Activated B cell treated with CpG ODN at 0.5 μM for 24 hours (primary cell): Measurements from ENCODE around the gene ATP8B3. TPM values are rescaled to one million over a fixed set of nuclear protein-coding genes. Genes with fewer than 3 reads are reported as not detected.

ENCODE experiments used
- ATAC-seq: fragments of 200-7000 bp; cut with Tn5 transposase; one replicate; pipeline ENCODE4 v1.10.0; 2021; ENCODE audit warnings: low read depth, mild to moderate bottlenecking, moderate library complexity
- CTCF ChIA-PET: fragments of 350-600 bp; sonication (Branson Sonifier 250); formaldehyde crosslinking; loops from one replicate; lab custom pipeline; 2021; ENCODE audit warnings: antibody characterized with exemption; lab: Charles Lee
- POLR2A ChIA-PET: fragments of 350-600 bp; sonication (Branson Sonifier 250); formaldehyde crosslinking; loops from one replicate; lab custom pipeline; 2021; ENCODE audit warnings: antibody characterized with exemption; lab: Charles Lee
- DNase-seq: peaks from one replicate; pipeline ENCODE4 v3.0.0; 2022
- H3K27ac Mint-ChIP-seq: one replicate; pipeline ENCODE4 v1.8.0; 2020; ENCODE audit warnings: mixed read lengths
- H3K27me3 Mint-ChIP-seq: one replicate; pipeline ENCODE4 v1.8.0; 2021; ENCODE audit warnings: mixed read lengths
- H3K36me3 Mint-ChIP-seq: one replicate; pipeline ENCODE4 v1.8.0; 2021; ENCODE audit warnings: low read depth, mixed read lengths
- H3K4me1 Mint-ChIP-seq: one replicate; pipeline ENCODE4 v1.8.0; 2021; ENCODE audit warnings: mixed read lengths
- H3K4me3 Mint-ChIP-seq: one replicate; pipeline ENCODE4 v1.8.0; 2020; ENCODE audit warnings: mild to moderate bottlenecking, mixed read lengths
- H3K9me3 Mint-ChIP-seq: one replicate; pipeline ENCODE4 v1.8.0; 2020; ENCODE audit warnings: mixed read lengths
- intact Hi-C: fragments of 100-400 bp; cut with micrococcal nuclease; formaldehyde crosslinking; loops from one replicate; pipeline ENCODE4 v1.15.1; 2024
- total RNA-seq: library from RNA; stranded (reverse); gene quantifications from 2 replicates; pipeline ENCODE4 v1.2.3, GENCODE V29; 2022
- TF ChIP-seq, protein P1 (sequence below): fragments of 200-600 bp; IDR thresholded peaks from one replicate; pipeline ENCODE4 v1.8.0; 2022; ENCODE audit warnings: antibody characterized with exemption, mild to moderate bottlenecking

Gene ATP8B3
- total RNA-seq, 1 donor from 2014 or later, result 3.9 TPM

DNA sequence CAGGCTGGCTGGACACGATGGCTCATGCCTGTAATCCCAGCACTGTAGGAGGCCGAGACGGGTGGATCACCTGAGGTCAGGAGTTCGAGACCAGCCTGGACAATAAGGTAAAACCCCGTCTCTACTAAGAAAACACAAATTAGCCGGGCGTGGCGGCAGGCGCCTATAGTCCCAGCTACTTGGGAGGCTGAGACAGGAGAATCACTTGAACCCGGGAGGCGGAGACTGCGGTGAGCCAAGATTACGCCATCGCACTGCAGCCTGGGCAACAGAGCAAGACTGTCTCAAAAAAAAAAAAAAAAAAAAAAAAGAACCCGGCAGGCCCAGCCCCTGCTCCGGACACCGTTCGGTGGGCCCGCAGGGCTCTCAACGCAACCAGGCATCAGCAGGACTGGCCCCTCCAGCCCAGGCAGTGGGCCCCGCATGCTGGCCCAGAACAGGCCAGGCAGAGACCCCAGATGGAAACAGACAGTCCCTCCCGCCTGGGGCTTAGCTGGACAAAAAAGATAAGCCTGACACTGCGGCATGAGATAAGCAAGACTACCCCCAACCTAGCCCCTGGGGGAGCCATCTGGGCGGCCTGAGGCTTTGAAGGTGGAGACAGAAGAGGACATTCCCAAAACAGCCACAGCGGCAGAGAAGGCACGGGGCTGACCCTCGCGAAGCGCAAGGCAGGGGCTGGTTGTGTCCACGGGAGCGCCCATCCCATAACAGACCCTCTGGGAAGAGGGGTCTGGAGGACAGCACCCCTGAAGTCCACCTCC lies 24.6 kb upstream of the ATP8B3 start:
- H3K27me3 Mint-ChIP-seq, result no peaks in the 10 kb centered on the region
- H3K27ac Mint-ChIP-seq, result no peak overlapping the region

DNA sequence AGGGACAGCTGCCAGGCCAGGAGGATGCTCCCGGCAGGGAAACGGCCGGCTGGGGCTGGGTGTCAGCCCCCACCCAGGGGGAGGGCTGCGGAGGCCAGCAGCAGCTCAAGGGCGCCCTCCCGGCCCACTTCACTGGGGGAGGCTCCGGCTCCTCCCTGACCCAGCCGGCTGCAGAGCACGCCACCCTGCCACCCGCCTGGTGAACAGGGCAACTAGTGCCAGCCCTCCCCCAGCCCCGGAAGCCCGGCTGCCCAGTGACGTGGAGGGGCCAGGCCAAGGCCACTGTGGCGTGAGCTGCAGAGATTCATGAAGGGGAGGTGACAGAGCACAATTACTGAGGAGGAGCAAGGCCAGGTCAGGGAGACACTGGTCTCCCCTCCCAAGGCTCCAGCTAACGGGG lies 21.5 kb upstream of the ATP8B3 start:
- TF ChIP-seq, protein P1, sequence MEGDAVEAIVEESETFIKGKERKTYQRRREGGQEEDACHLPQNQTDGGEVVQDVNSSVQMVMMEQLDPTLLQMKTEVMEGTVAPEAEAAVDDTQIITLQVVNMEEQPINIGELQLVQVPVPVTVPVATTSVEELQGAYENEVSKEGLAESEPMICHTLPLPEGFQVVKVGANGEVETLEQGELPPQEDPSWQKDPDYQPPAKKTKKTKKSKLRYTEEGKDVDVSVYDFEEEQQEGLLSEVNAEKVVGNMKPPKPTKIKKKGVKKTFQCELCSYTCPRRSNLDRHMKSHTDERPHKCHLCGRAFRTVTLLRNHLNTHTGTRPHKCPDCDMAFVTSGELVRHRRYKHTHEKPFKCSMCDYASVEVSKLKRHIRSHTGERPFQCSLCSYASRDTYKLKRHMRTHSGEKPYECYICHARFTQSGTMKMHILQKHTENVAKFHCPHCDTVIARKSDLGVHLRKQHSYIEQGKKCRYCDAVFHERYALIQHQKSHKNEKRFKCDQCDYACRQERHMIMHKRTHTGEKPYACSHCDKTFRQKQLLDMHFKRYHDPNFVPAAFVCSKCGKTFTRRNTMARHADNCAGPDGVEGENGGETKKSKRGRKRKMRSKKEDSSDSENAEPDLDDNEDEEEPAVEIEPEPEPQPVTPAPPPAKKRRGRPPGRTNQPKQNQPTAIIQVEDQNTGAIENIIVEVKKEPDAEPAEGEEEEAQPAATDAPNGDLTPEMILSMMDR, result no peak
- H3K27ac Mint-ChIP-seq, result no peak overlapping the region
- H3K4me3 Mint-ChIP-seq, result no peak overlapping the region
- POLR2A ChIA-PET, result interaction anchor here (0.7 kb wide), 1 partner anchor 61 kb away, joined by 5 read pairs; no protein-coding TSS in a partner anchor
- no peaks in the 10 kb centered on the region for H3K27me3 Mint-ChIP-seq
- ATAC-seq (no peak), DNase-seq (no peak)
- H3K9me3 Mint-ChIP-seq, result no peaks in the 10 kb centered on the region
- CTCF ChIA-PET, result no interaction called here
- peaks cover 15% of the 10 kb centered on the region for H3K4me1 Mint-ChIP-seq
- H3K36me3 Mint-ChIP-seq, result peaks cover 26% of the 10 kb centered on the region
- intact Hi-C loops, result no loop called here

More for the DNA sequence above, 24.6 kb upstream of the ATP8B3 start:
- no peak for ATAC-seq
- DNase-seq, result no peak
- ChIA-PET CTCF (interaction anchor here (1.5 to 1.8 kb wide), 2 partner anchors 10 to 11 kb away, joined by 5 to 7 read pairs; no protein-coding TSS in a partner anchor), POLR2A (interaction anchor here (0.5 kb wide), 1 partner anchor 185 kb away, joined by 3 read pairs; no protein-coding TSS in a partner anchor)
- no peak overlapping the region for H3K4me3 Mint-ChIP-seq
- peaks cover 16% of the 10 kb centered on the region for H3K36me3 Mint-ChIP-seq
- H3K9me3 Mint-ChIP-seq, result no peaks in the 10 kb centered on the region
- TF ChIP-seq, protein P1, result no peak
- intact Hi-C loops, result no loop called here
- peaks cover 37% of the 10 kb centered on the region for H3K4me1 Mint-ChIP-seq

DNA sequence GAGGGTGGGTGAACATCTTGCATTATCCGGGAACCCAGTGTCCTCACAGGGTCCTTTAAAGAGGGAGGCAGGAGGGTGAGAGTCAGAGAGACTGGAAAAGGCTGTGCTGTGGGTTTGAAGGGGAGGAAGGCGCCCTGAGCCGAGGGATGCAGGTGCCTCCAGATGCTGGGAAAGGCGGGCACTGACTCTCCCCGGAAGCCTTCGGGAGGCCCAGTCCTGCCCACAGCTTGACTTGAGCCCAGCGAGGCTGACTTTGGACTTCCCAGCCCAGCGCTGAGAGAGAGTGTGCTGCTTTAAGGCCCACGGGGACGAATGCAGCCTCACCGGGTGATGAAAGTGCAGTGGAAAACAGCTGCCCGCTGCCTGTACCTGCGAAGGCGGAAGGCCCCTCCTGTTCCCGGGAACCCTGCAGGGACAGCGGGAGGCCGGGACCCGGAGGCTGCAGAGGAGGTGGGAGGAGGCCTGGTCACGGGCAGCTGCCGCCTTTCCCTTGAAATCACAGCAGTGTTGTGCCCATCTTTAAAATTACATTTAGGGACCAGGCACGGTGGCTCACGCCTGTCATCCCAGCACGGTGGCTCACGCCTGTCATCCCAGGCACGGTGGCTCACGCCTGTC lies 20.1 kb upstream of the ATP8B3 start:
- H3K4me1 Mint-ChIP-seq, result peaks cover 7% of the 10 kb centered on the region
- H3K9me3 Mint-ChIP-seq, result no peaks in the 10 kb centered on the region
- H3K36me3 Mint-ChIP-seq, result peaks cover 26% of the 10 kb centered on the region
- no peak overlapping the region for H3K27ac Mint-ChIP-seq
- ATAC-seq (no peak), DNase-seq (no peak)
- intact Hi-C loops, result no loop called here
- no peak overlapping the region for H3K4me3 Mint-ChIP-seq
- TF ChIP-seq, protein P1, result no peak
- POLR2A ChIA-PET, result interaction anchor here (0.6 kb wide), 1 partner anchor 166 kb away, joined by 5 read pairs; no protein-coding TSS in a partner anchor
- H3K27me3 Mint-ChIP-seq, result no peaks in the 10 kb centered on the region
- CTCF ChIA-PET, result no interaction called here

DNA sequence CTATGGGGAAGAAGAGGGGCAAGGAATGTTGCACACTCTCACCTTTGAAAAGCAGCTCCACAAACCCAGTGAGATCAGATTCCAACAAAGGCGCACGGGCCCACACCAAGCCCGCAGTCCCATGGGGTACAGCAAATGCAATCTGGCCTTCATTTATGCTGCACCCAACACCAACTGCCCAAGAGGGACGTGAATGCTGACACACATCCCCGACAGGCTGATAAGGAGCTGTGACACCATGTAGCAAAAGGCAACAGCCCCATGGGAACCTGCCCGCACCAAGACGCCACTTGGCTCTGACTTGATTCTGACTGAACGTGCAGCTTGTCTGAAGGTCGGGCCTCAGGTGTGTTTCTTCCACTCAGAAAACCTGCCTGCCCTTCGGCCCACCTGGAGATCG lies 18.9 kb upstream of the ATP8B3 start:
- CTCF ChIA-PET, result no interaction called here
- POLR2A ChIA-PET, result interaction anchor here (0.7 kb wide), 1 partner anchor 34 kb away, joined by 7 read pairs; no protein-coding TSS in a partner anchor
- TF ChIP-seq, protein P1, result no peak
- ATAC-seq (no peak), DNase-seq (no peak)
- H3K36me3 Mint-ChIP-seq, result peaks cover 30% of the 10 kb centered on the region
- H3K27me3 Mint-ChIP-seq, result no peaks in the 10 kb centered on the region
- H3K4me3 Mint-ChIP-seq, result no peak overlapping the region
- peaks cover 6% of the 10 kb centered on the region for H3K4me1 Mint-ChIP-seq
- intact Hi-C loops, result no loop called here
- no peak overlapping the region for H3K27ac Mint-ChIP-seq
- H3K9me3 Mint-ChIP-seq, result no peaks in the 10 kb centered on the region

DNA sequence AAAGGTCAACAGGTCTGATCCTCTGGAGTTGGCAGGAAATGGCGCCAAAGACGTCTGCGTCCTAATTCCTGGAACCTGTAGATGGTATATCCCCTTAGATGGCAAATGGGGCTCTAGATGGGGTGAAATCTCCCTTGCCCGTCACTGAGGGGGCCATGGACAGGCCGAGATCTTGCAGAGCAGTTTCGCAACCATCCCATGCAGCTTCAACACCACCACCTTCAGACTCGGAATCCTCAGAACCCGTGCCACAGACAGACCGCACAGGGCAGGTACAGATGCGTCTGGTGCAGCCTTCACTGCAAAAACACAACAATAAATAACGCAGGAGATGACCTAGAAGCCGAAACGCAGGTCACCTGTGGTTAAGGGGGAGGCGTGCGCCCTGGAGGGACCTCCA lies 18.5 kb upstream of the ATP8B3 start:
- no peak for DNase-seq
- Mint-ChIP-seq H3K4me1 (peaks cover 5% of the 10 kb centered on the region), H3K27ac (no peak overlapping the region), H3K27me3 (no peaks in the 10 kb centered on the region), H3K4me3 (no peak overlapping the region), H3K9me3 (no peaks in the 10 kb centered on the region), H3K36me3 (peaks cover 33% of the 10 kb centered on the region)
- ChIA-PET POLR2A (no interaction called here), CTCF (no interaction called here)
- TF ChIP-seq, protein P1, result no peak
- intact Hi-C loops, result no loop called here
- ATAC-seq, result no peak
